DOHH2 (cell line): Measurements from ENCODE around the gene GNG12.

ENCODE experiments used
- H3F3A ChIP-seq: fragments of 200-600 bp; sonication (generic), shearing (Covaris generic); 2 replicates; pipeline ENCODE4 v1.6.0; 2016; ENCODE audit warnings: antibody characterized with exemption, mild to moderate bottlenecking; ENCODE audit not compliant: control insufficient read depth, insufficient read depth
- H3K27ac ChIP-seq: fragments of 200-600 bp; sonication (generic); 2 replicates; pipeline ENCODE4 v1.5.1; 2014; ENCODE audit warnings: low read depth, mild to moderate bottlenecking, low read length, moderate library complexity
- H3K27me3 ChIP-seq: fragments of 200-600 bp; sonication (generic); 2 replicates; pipeline ENCODE4 v1.6.1; 2014; ENCODE audit warnings: mild to moderate bottlenecking, low read length, mixed read lengths; ENCODE audit not compliant: control insufficient read depth
- H3K36me3 ChIP-seq: fragments of 200-600 bp; sonication (generic); 2 replicates; pipeline ENCODE4 v1.6.1; 2014; ENCODE audit warnings: mild to moderate bottlenecking, low read length, moderate library complexity, mixed read lengths; ENCODE audit not compliant: control insufficient read depth
- H3K4me1 ChIP-seq: fragments of 200-600 bp; sonication (generic); 2 replicates; pipeline ENCODE4 v1.6.1; 2014; ENCODE audit warnings: mild to moderate bottlenecking, low read length, mixed read lengths; ENCODE audit not compliant: control insufficient read depth
- H3K4me2 ChIP-seq: fragments of 200-600 bp; sonication (generic); 2 replicates; pipeline ENCODE4 v1.6.0; 2014; ENCODE audit warnings: mild to moderate bottlenecking, low read length, moderate library complexity
- H3K4me3 ChIP-seq: fragments of 200-600 bp; sonication (generic); 2 replicates; pipeline ENCODE4 v1.5.1; 2014; ENCODE audit warnings: mild to moderate bottlenecking, low read length, mixed read lengths
- H3K79me2 ChIP-seq: fragments of 200-600 bp; sonication (generic); 2 replicates; pipeline ENCODE4 v1.6.1; 2014; ENCODE audit warnings: mild to moderate bottlenecking, low read length, mixed read lengths; ENCODE audit not compliant: control insufficient read depth
- H3K9me2 ChIP-seq: fragments of 200-600 bp; sonication (generic); replicated peaks from 2 replicates; pipeline ENCODE4 v1.6.1; 2014; ENCODE audit warnings: mild to moderate bottlenecking, low read length, mixed read lengths; ENCODE audit not compliant: control insufficient read depth
- H3K9me3 ChIP-seq: fragments of 200-600 bp; sonication (generic); 2 replicates; pipeline ENCODE4 v1.6.1; 2014; ENCODE audit warnings: antibody characterized with exemption, low read length, mixed read lengths; ENCODE audit not compliant: control insufficient read depth, insufficient read depth
- H4K20me1 ChIP-seq: fragments of 200-600 bp; sonication (generic); 2 replicates; pipeline ENCODE4 v1.6.0; 2014; ENCODE audit warnings: low read depth, mild to moderate bottlenecking, antibody characterized with exemption, low read length, moderate library complexity; ENCODE audit not compliant: control insufficient read depth, insufficient read depth
- EZH2phosphoT487 ChIP-seq: fragments of 200-600 bp; sonication (generic); IDR thresholded peaks from 2 replicates; pipeline ENCODE4 v1.6.1; 2017; ENCODE audit warnings: borderline replicate concordance, mild to moderate bottlenecking, antibody characterized with exemption, low read length, moderate library complexity, mixed read lengths
- TF ChIP-seq, protein P1 (sequence below): fragments of 200-600 bp; sonication (generic); IDR thresholded peaks from one replicate; pipeline ENCODE4 v1.5.1; 2014; ENCODE audit warnings: antibody characterized with exemption, mild to moderate bottlenecking, low read depth, low read length; ENCODE audit not compliant: poor library complexity, severe bottlenecking

GNG12 gene

DNA sequence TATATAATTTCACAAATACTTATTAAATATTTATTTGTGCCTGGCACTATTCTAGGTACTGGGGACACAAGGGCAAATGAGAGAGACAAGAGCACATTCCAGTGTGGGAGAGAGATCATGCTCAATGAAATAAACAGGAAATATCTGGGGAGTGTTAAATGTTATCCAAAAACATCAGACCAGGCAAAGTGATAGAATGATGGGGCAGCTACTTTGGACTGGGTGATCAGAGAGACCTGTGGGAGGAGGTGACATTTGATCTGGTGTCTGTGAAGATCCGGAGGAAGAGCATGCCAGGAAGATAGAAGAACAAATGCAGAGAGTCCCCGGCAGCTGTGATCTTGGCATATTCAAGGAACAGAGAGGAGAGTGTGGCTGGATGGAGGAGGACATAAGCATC, 27.5 kb upstream of the GNG12 start:
- H3K9me2 ChIP-seq, result no peaks in the 10 kb centered on the region
- no peaks in the 10 kb centered on the region for H4K20me1 ChIP-seq
- H3K36me3 ChIP-seq, result no peaks in the 10 kb centered on the region
- no peaks in the 10 kb centered on the region for H3K79me2 ChIP-seq
- H3K27ac ChIP-seq, result no peak overlapping the region
- H3F3A ChIP-seq, result no peaks in the 10 kb centered on the region
- no peak overlapping the region for H3K4me2 ChIP-seq
- H3K4me1 ChIP-seq, result no peaks in the 10 kb centered on the region
- no peaks in the 10 kb centered on the region for H3K9me3 ChIP-seq
- peaks cover 6% of the 10 kb centered on the region; the same call in 1 of the 2 replicates for H3K27me3 ChIP-seq
- no peak for TF ChIP-seq EZH2phosphoT487
- TF ChIP-seq, protein P1, sequence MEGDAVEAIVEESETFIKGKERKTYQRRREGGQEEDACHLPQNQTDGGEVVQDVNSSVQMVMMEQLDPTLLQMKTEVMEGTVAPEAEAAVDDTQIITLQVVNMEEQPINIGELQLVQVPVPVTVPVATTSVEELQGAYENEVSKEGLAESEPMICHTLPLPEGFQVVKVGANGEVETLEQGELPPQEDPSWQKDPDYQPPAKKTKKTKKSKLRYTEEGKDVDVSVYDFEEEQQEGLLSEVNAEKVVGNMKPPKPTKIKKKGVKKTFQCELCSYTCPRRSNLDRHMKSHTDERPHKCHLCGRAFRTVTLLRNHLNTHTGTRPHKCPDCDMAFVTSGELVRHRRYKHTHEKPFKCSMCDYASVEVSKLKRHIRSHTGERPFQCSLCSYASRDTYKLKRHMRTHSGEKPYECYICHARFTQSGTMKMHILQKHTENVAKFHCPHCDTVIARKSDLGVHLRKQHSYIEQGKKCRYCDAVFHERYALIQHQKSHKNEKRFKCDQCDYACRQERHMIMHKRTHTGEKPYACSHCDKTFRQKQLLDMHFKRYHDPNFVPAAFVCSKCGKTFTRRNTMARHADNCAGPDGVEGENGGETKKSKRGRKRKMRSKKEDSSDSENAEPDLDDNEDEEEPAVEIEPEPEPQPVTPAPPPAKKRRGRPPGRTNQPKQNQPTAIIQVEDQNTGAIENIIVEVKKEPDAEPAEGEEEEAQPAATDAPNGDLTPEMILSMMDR, result no peak
- no peak overlapping the region for H3K4me3 ChIP-seq

DNA sequence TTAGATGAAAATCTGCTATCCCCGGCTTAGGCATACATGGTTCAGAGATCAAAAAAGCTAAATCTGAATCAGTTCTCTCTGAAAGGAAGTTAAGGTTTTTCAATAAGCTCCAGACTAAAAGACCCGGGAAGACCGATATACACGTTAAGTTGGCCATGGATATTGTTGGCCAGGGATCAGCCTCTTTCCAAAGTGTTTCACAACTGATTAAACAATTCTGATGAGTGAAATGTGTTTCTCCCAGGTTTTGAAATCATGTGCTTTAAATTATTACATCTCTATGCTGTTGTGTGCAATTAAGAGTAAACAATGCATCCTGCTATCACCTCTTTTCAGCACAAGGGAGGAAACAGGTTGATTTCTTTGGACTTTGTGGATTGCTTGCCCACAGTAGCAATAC, 23.7 kb upstream of the GNG12 start:
- Histone ChIP-seq H3K4me3 (no peak overlapping the region), H3K27me3 (peaks cover 3% of the 10 kb centered on the region; the same call in 1 of the 2 replicates), H3K36me3 (no peaks in the 10 kb centered on the region), H3K27ac (no peak overlapping the region), H3F3A (no peaks in the 10 kb centered on the region), H3K9me2 (no peaks in the 10 kb centered on the region), H3K79me2 (no peaks in the 10 kb centered on the region), H4K20me1 (no peaks in the 10 kb centered on the region), H3K4me2 (no peak overlapping the region), H3K4me1 (no peaks in the 10 kb centered on the region), H3K9me3 (no peaks in the 10 kb centered on the region)
- TF ChIP-seq, protein P1, result no peak
- no peak for TF ChIP-seq EZH2phosphoT487

DNA sequence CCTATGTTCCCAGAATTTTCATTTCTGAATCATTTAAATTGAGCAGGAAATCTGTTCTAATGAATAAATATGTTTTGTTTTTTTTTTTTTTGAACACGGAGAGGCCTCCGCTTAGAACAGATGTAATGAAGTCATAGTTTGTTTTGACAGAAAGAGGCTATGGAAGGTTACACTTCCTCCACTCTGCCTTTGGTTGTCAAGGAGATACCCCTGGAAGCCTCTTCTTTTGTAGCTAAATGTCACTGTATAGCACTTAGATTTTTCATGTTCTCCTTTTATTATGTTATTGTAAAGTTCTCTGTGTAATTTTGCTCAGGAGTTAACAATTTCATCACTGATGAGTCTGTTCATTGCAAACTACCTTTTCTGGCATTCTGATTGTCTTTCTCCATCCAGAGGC, 22.7 kb upstream of the GNG12 start:
- TF ChIP-seq EZH2phosphoT487, result no peak
- TF ChIP-seq, protein P1, result no peak
- H3K27ac ChIP-seq, result no peak overlapping the region
- no peaks in the 10 kb centered on the region for H4K20me1 ChIP-seq
- no peak overlapping the region for H3K4me3 ChIP-seq
- H3K9me3 ChIP-seq, result no peaks in the 10 kb centered on the region
- no peaks in the 10 kb centered on the region for H3K79me2 ChIP-seq
- no peaks in the 10 kb centered on the region for H3K4me1 ChIP-seq
- no peak overlapping the region for H3K4me2 ChIP-seq
- H3K27me3 ChIP-seq, result peaks cover 3% of the 10 kb centered on the region; the same call in 1 of the 2 replicates
- H3K36me3 ChIP-seq, result no peaks in the 10 kb centered on the region
- H3F3A ChIP-seq, result no peaks in the 10 kb centered on the region
- no peaks in the 10 kb centered on the region for H3K9me2 ChIP-seq

DNA sequence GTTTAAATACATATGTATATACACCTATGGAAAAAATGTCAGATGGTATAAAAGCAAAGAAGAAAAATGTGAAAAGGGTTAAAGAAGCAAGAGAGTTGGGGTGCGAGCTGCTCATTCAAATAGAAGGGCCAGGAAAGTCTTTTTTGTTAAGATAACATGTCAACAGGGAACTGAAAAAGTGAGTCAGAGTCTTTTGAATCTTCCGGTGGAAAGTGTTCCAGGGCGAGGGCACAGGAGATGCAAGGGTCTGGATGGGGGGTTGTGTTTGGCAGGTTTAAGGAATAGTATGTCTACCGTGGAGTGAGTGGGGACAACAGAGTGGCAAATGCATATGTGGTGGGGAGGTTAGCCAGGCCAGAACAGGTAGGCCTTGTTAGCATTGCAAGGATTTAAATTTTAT, 22.2 kb upstream of the GNG12 start:
- H3K36me3 ChIP-seq, result no peaks in the 10 kb centered on the region
- TF ChIP-seq, protein P1, result no peak
- TF ChIP-seq EZH2phosphoT487, result no peak
- no peak overlapping the region for H3K4me2 ChIP-seq
- H4K20me1 ChIP-seq, result no peaks in the 10 kb centered on the region
- no peaks in the 10 kb centered on the region for H3K9me2 ChIP-seq
- H3K27me3 ChIP-seq, result peaks cover 3% of the 10 kb centered on the region; the same call in 1 of the 2 replicates
- no peaks in the 10 kb centered on the region for H3K9me3 ChIP-seq
- H3K27ac ChIP-seq, result no peak overlapping the region
- H3K4me1 ChIP-seq, result no peaks in the 10 kb centered on the region
- no peak overlapping the region for H3K4me3 ChIP-seq
- no peaks in the 10 kb centered on the region for H3K79me2 ChIP-seq
- no peaks in the 10 kb centered on the region for H3F3A ChIP-seq
